K562 (cell line): ENCODE measurements around the gene SFXN3.

ENCODE experiments used
- ATF3 ChIP-seq, 2 experiments: fragments of 450-650 bp in 1 of 2; sonication (generic) in 1 of 2; formaldehyde crosslinking in 1 of 2; IDR thresholded peaks in 1 of 2; conservative IDR thresholded peaks in 1 of 2; 2 replicates each; pipeline versions ENCODE4 v1.6.1 to v1.8.1; 2016 to 2023; ENCODE audit warnings: mild to moderate bottlenecking in 2 of 2, moderate library complexity in 2 of 2, inconsistent platforms in 1 of 2, missing genetic modification reagents in 1 of 2
- CBX5 ChIP-seq: IDR thresholded peaks from 2 replicates; pipeline ENCODE4 v1.6.1; 2014; ENCODE audit warnings: low read depth, borderline replicate concordance
- CTCF ChIP-seq, 3 experiments: IDR thresholded peaks in 2 of 3; conservative IDR thresholded peaks in 1 of 3; 2 replicates each; pipeline ENCODE4 v1.5.1; 2011 to 2012; ENCODE audit warnings: low read length in 3 of 3, mild to moderate bottlenecking in 3 of 3, control low read depth in 2 of 3, improper control_type of control experiment in 1 of 3, inconsistent platforms in 1 of 3, low read depth in 1 of 3, mixed read lengths in 1 of 3, moderate library complexity in 1 of 3; ENCODE audit not compliant: insufficient read depth in 2 of 3
- HMGXB4 ChIP-seq: sonication (generic); formaldehyde crosslinking; IDR thresholded peaks from 2 replicates; pipeline ENCODE4 v1.8.1; 2023; ENCODE audit warnings: mild to moderate bottlenecking, missing genetic modification reagents
- JUND ChIP-seq, 2 experiments: IDR thresholded peaks; 2 replicates in 1 of 2; 3 replicates in 1 of 2; pipeline ENCODE4 v1.6.1; 2011; ENCODE audit warnings: borderline replicate concordance in 2 of 2, low read depth in 2 of 2, low read length in 2 of 2, improper control_type of control experiment in 1 of 2, missing biosample characterization in 1 of 2, missing genetic modification characterization in 1 of 2, missing genetic modification reagents in 1 of 2
- MAZ ChIP-seq, 2 experiments: fragments of 450-650 bp in 1 of 2; sonication (generic) in 1 of 2; formaldehyde crosslinking; IDR thresholded peaks in 1 of 2; conservative IDR thresholded peaks in 1 of 2; 2 replicates each; pipeline versions ENCODE4 v1.4.0 to v1.5.0; 2020; ENCODE audit warnings: mild to moderate bottlenecking in 1 of 2, missing genetic modification reagents in 1 of 2

GRCh38 chr10:101000127-101000914, 30.7 kb upstream of the SFXN3 start:
- TF ChIP-seq ATF3 (IDR thresholded peaks at IDR 0.05), result no peak
- TF ChIP-seq ATF3 (CRISPR knock-in tag; conservative IDR thresholded peaks at IDR 0.05), result no peak
- no peak for TF ChIP-seq HMGXB4 (CRISPR knock-in tag)
- TF ChIP-seq MAZ (CRISPR knock-in tag; conservative IDR thresholded peaks at IDR 0.05 in 1 of 2, IDR thresholded peaks at IDR 0.05 in 1 of 2), result no peak
- no peak for TF ChIP-seq JUND (IDR thresholded peaks at IDR 0.05; ENCODE audit: borderline replicate concordance, low read depth, low read length)
- TF ChIP-seq JUND (tag; IDR thresholded peaks at IDR 0.05; ENCODE audit: borderline replicate concordance, low read depth, low read length), result no peak
- no peak for TF ChIP-seq CTCF (IDR thresholded peaks at IDR 0.05 in 2 of 3, conservative IDR thresholded peaks at IDR 0.05 in 1 of 3; ENCODE audit: insufficient read depth in 2 of 3, low read depth in 1 of 3, low read length in 3 of 3)
- TF ChIP-seq CBX5, result no peak
